Activated CD8-positive, alpha-beta memory T cell treated with anti-CD3 and anti-CD28 coated beads for 36 hours (primary cell): ENCODE data around the gene PRKG1. TPM values are rescaled to one million over a fixed set of nuclear protein-coding genes. Genes with fewer than 3 reads are reported as not detected.
"Not testable (repeated sequence)": the region's sequence is repeated elsewhere in the genome, so short reads cannot be mapped to it uniquely, and the experiment has no call there.

Experiments used
- CTCF ChIA-PET: fragments of 350-600 bp; sonication (Branson Sonifier 250); formaldehyde crosslinking; loops from one replicate; lab custom pipeline; 2021; ENCODE audit warnings: antibody characterized with exemption; lab: Charles Lee
- POLR2A ChIA-PET: fragments of 350-600 bp; sonication (Branson Sonifier 250); formaldehyde crosslinking; loops from one replicate; lab custom pipeline; 2021; ENCODE audit warnings: antibody characterized with exemption; lab: Charles Lee
- total RNA-seq, 2 experiments: library from RNA; stranded (reverse); gene quantifications; one replicate each; pipeline ENCODE4 v1.2.3, GENCODE V29; 2021

The PRKG1 gene
- total RNA-seq, 2 experiments from 2014 or later: not detected

DNA sequence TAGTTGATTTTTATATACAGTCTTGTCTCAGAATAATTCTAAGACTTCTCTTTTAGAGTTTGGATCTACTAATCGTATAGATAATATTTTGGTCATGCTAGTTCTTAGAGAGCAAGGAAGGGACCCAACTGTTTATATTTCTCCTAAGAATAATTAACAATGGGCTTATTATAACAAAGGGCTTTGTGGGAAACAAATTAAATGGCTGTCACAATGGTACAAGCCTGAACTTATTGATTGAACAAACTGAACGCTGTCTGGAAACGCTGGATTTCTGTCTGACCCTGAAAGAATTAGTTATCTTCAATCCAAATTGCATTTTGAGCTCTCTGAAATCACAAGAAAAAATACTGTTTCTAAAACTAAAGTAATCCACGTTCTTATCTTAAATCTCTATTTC lies 568.3 kb downstream of the PRKG1 start:
- POLR2A ChIA-PET: no interaction called here
- CTCF ChIA-PET: no interaction called here

- ChIA-PET CTCF (no interaction called here), POLR2A (no interaction called here)
Measured at GRCh38 chr10:51643734-51644133, 569.4 kb downstream of the PRKG1 start.

DNA sequence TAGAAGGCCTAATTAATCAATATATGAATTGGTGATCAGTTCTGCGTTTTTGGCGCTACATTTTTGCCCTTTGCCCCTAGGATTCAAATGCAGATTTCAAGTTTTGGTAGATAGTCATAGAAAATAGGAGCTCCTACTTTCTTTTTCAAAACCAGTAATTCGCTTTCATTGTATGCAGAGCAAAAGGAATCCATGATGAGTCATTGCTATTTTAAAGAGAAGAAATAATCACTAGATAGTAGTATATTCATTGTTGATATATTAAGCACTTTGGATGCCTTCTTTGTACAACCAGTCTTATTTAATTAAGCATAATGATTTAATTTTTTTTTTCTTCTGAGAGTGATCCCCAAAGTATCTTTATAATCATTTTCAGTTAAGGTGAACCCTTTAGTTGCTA lies 574.8 kb downstream of the PRKG1 start:
- CTCF ChIA-PET: no interaction called here
- POLR2A ChIA-PET: no interaction called here

DNA sequence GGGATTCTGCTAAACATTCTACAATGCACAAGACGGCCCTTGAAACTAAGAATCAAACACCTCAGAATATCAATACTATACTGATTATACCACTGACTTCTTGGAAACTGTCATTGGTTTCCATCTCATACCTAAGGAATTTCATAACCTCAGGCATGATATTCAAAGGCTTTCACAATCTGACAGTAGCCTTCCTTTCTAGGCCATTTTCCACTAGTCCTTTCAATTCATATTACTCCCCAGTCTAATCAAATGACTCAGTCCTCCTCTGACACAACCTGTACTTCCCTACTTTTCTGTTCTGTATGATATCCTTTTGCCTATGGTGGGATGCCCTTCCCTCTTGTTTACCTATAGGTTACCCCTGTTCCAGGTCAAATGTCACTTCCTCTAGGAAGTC lies 576.8 kb downstream of the PRKG1 start:
- ChIA-PET POLR2A (no interaction called here), CTCF (no interaction called here)

- POLR2A ChIA-PET: no interaction called here
- CTCF ChIA-PET: no interaction called here
Measured at GRCh38 chr10:51653025-51653424, 578.7 kb downstream of the PRKG1 start.

DNA sequence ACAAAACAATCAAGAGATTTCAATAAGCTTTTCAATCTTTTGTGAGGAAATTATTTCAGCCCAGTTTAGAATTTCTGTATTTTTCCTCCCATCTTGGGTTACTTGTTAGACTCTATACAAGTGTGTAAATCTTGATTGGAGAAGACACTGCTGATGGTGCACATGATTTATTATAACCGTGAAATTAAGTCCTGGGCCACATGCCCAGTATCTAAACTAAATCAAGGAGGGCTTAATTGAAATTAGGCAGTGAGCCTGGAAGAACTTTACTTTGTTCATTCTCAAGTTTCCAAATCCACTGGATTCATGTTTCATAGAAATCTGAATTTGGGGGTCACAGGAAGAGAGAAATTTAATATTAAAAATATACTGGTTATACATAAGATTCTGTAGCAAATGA lies 580.6 kb downstream of the PRKG1 start:
- ChIA-PET POLR2A (no interaction called here), CTCF (no interaction called here)

GRCh38 chr10:51656503-51656902 lies 582.2 kb downstream of the PRKG1 start:
- ChIA-PET CTCF (no interaction called here), POLR2A (no interaction called here)

DNA sequence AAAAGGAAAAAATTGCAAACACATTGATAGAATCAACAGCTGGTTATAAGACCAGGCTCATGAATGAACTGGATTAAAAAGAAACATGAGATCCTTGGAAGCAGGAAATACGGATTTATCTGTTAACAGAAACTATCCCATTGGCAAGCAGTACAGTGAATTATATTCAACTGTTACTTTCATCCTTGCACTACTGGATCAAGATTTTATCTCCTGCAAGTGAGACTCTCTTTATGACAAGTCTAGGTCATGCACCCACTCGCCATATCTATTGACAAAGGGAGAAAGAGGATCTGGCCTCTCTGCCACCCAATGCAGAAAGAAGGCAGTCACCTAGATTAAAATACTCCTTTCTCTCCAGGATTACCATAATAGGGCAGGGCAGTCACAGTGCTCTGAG lies 583.7 kb downstream of the PRKG1 start:
- POLR2A ChIA-PET: no interaction called here
- CTCF ChIA-PET: no interaction called here

DNA sequence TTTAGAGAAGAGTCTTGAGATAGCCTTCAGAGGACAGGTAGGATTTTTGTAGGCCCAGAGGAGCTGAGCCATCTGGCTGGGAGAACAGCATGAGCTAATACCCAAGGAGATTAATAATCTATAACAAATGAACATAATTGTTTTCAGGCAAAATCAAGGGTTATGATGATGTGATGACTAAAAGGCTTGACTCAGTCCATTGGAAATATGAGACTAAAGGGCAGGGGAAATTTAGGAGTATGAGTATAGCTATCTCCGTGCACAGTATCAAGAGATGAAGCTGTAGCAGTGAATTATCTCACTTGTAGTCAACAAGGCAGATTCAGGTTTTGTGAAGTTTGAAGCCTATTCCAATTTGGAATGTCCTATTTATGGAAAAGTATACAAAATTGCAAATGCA lies 585.1 kb downstream of the PRKG1 start:
- CTCF ChIA-PET: no interaction called here
- POLR2A ChIA-PET: no interaction called here

DNA sequence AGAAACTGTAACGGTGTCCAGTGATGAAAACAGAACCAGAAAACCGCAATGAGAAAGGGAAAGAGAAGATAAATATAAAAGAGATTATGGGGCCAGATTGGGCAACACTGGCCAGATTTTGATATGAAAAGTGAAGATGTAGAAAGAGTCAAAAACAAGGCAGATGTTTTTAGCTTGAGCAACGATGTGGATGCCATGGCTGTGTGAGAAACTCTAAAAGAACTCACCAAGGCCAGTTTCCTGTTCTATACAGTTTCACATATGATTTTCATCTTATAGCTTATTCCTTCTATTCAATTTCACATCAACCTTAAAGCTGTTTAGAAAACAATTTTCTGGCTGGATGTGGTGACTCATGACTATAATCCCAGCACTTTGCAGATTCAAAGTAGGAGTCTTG lies 588.8 kb downstream of the PRKG1 start:
- ChIA-PET CTCF (no interaction called here), POLR2A (no interaction called here)

- POLR2A ChIA-PET: no interaction called here
- CTCF ChIA-PET: no interaction called here
Measured at GRCh38 chr10:51666456-51666855, 592.2 kb downstream of the PRKG1 start.

GRCh38 chr10:51667678-51668335 lies 593.5 kb downstream of the PRKG1 start:
- ChIA-PET CTCF (no interaction called here), POLR2A (no interaction called here)

DNA sequence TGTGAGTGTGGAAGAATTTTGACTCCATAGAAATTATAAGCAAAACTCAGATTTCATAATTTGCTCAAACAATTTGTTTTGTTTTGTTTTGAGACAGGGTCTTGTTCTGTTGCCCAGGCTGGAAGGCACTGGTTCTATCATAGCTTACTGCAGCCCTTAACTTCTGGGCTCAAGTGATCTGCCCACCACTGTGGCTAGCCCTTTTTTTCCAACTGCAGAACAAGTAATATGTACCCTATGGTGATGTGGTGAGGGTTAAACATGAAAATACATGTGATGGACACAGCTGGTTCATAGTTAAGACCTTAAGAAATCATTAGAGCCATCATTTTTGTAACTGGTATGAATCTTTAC lies 594.0 kb downstream of the PRKG1 start:
- ChIA-PET POLR2A (no interaction called here), CTCF (no interaction called here)

DNA sequence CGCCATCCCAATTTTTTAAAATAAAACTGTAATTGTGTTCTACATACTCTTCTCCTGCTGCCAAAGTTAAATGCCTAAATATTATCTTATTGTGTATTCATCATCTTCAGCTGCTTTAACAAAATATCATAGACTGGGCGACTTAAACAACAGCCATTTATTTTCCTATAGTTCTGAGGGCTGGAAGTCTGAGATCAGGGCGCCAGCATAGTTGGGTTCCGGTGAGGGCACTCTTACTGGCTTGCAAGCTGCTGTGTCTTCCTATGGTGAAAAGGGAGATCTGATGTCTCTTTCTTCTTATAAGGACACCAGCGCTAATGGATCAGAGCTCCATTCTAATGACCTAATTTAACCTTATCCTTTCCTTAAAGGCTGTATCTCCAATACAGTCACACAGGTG lies 594.8 kb downstream of the PRKG1 start:
- ChIA-PET CTCF (no interaction called here), POLR2A (no interaction called here)

GRCh38 chr10:51672039-51672535 lies 597.8 kb downstream of the PRKG1 start:
- ChIA-PET POLR2A (no interaction called here), CTCF (no interaction called here)

DNA sequence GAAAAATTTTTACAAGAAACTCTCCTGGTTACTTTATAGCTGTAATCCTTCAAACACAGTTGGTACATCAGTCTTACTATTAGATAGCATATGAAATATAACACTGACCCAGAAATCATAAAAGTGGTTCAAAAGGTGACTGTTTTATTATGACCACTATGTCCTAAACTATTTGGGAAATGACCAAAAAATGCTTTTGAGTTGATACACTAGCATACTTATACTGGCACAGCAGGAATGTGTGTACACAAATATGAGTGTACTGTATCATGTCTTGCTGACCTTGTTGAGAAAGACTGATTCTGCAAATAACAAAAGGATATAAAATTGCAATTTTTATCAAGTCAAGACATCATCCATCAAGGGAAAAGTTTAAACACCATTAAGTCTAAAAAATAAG lies 600.8 kb downstream of the PRKG1 start:
- CTCF ChIA-PET: no interaction called here
- POLR2A ChIA-PET: no interaction called here

DNA sequence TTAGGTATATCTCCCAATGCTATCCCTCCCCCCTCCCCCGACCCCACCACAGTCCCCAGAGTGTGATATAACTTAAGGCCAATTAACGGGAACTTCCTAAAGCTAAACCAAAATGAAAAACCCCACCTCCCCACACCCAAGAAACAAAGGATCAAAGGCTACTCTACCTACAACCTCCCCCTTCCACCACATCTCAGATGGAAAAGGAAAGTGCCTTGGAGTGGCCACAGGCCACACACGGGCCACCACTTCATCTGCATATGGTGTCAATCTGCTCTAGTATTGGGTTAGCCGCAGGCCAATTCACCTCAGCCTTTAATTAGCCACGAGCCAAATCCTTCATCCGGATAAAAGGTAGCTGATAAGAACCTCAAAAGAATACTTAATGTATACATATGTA lies 605.6 kb downstream of the PRKG1 start:
- ChIA-PET CTCF (no interaction called here), POLR2A (no interaction called here)

DNA sequence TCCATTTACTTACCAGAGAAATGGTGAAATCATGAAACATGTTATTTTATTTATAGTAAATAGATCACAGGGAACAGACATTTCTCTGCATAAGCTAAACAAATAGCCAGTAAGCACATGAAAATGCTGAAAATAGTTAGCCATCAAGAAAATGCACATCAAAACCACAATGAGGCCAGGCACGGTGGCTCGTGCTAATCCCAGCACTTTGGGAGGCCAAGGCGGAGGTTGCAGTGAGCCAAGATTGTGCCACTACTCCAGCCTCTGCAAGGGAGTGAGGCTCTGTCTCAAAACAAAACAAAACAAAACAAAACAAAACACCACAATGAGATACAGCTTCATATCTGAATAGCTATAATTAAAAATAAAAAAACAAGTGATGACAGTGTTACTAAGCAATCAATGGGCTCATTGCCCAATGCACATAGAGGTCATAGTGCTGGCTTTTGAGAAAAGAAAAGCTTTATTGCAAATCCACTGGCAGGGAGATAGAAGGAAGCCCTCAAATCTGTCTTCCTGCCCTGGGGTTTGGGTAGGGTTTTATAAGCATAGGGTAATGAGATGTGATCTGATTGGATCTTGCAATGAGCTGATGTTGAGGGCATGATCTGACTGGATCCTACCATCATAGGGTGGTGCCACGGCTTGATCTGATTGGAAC lies 608.9 kb downstream of the PRKG1 start:
- CTCF ChIA-PET: no interaction called here
- POLR2A ChIA-PET: no interaction called here

DNA sequence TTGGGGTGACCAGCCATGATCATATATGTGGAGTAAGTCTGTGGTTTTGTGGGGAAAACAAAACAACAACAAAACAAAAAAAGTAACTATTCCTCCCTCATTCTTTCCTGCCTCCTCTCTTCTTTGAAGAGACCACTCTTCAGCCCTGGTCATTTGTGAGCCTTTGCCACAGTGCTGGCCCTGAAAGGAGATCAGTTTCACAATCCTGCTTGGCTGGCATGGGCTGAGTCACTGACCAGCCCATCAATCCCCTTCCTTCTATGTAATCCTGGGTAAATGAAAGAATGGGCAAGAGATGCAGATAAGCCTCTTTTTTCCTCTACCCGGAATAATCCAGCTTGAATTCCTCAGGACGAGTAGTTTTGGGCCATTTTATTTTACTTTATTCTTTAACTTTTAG lies 611.5 kb downstream of the PRKG1 start:
- ChIA-PET CTCF (no interaction called here), POLR2A (no interaction called here)

DNA sequence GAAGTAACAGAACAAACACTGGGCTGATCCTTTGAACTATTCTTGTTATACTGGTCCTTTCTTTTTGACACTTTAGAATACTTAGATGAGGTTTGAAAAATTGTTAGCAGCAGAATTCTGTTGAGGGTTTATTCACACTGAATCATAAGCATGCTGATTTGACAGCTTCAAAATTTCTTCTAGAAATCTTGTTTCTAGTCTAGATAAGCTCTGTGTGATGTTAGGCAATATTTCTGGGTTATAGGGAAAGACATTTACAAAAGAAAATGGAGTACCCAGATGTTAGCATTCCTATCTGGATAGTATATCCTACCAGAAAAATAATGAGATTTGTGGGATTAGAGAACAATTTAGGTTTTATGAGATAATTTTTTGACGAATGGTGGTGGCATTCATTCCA lies 613.0 kb downstream of the PRKG1 start:
- CTCF ChIA-PET: no interaction called here
- POLR2A ChIA-PET: no interaction called here

DNA sequence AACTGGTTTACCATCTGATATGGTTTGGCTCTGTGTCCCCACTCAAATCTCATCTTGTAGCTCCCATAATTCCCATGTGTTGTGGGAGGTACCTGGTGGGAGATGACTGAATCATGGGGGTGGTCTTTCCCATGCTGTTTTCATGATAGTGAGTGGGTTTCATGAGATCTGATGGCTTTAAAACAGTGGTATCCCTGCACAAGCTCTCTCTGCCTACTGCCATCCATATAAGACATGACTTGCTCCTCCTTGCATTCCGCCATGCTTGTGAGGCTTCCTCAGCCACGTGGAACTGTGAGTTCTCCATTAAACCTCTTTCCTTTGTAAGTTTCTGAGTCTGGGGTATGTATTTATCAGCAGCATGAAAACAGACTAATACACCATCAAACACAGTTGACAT lies 614.5 kb downstream of the PRKG1 start:
- CTCF ChIA-PET, POLR2A ChIA-PET: not testable (repeated sequence)

DNA sequence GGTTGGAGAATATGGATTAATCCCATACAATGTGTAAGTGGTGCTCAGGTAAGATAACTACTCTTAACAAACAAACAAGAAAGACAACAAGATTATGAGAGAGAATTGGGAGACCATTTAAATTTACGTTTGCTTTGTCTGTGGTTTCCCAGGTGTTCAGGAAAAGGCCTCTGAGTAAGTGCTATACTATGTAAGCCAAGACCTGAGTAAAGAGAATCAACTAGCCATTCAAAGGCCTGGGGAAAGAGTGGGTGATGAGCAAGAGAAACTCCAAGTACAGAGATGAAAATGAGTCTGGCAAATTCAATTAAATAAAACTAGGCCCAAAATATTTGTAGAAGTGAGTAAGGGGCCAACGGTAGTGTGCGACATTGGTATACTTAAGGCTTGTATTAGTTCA lies 615.2 kb downstream of the PRKG1 start:
- CTCF ChIA-PET: no interaction called here
- POLR2A ChIA-PET: no interaction called here
